ENCODE results near the gene TRABD2B. TPM values are rescaled to one million over a fixed set of nuclear protein-coding genes. Genes with fewer than 3 reads are reported as not detected.

Gene TRABD2B
- total and polyA plus RNA-seq, 2 of the 13 experiments (the other 11 are each of a cell fraction or from before 2014, with no cell fraction given) = 0.04 TPM; not detected in 1

DNA sequence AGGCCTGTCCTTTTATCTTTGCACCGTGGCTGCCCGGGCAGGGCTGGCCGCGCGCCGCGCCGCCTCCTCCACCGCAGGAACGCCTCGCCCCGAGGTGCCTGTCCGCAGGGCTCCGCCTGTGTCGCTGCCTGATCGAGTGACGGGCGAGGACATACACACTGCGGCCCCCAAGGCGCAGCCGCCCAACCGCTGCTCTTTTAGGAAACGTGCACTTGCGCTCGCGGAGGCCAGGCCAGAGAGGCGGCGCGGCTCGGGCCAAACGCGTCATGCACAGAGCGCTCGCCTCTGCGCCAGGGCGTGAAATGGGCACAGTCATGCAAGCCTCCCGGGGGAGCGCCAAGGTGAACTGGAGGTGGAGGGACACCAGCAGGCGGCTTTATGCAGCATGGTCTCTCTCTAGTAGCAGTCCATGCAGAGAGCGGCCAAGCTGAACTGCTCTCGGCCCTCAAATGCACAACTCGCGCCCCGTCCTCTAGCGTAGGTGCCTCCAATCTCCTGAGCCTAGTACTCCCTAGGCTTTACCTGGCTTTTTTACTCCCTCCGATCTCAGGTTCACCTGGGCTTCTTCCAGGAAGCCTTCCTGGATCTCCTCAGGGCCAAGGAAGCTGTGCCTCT lies 12.9 kb downstream of the TRABD2B start:
- no peaks in the 10 kb centered on the region for H3K79me2 ChIP-seq (ENCODE audit: insufficient read depth, low read length)
- BruUV-seq (replicated peaks) = no TSS peak
- no peak overlapping the region for H2AFZ ChIP-seq (ENCODE audit: low read length)
- no peak overlapping the region for H3K4me2 ChIP-seq (ENCODE audit: low read depth, low read length)
- H3K27me3 ChIP-seq (ENCODE audit: control insufficient read depth in 1 of 2, insufficient read depth in 2 of 2, low read length in 2 of 2) = peaks cover 0 to 15% of the 10 kb centered on the region in 2 experiments; a peak in 2 of 5 replicates
- no peaks in the 10 kb centered on the region for H4K20me1 ChIP-seq (ENCODE audit: insufficient read depth, low read length)
- no peak overlapping the region for H3K9ac ChIP-seq (ENCODE audit: insufficient read depth, low read depth, low read length)
- ATAC-seq = no peak
- H3K9me3 ChIP-seq (ENCODE audit: low read length) = no peaks in the 10 kb centered on the region
- FAIRE-seq = no peak
- H3K4me1 ChIP-seq (ENCODE audit: insufficient read depth, low read length) = no peaks in the 10 kb centered on the region
- WGBS (ENCODE audit: low lambda C conversion rate) = 72% methylated on average over 29 of the region's 46 CpGs
- POLR2A ChIA-PET = no interaction called here
- in situ Hi-C loops (cut with HindIII; ENCODE audit: extremely low pct_ligation_motif_present, low pct_unique_long_range_greater_than_20kb) = no loop called here
- no peak for DNase-seq (ENCODE audit: low spot score)
- no peak overlapping the region for H3K4me3 ChIP-seq (replicated peaks in 1 of 3; ENCODE audit: insufficient read depth in 1 of 3, low read depth in 2 of 3, low read length in 3 of 3)
- no peaks in the 10 kb centered on the region for H3K36me3 ChIP-seq (replicated peaks in 1 of 2; ENCODE audit: control insufficient read depth in 1 of 2, insufficient read depth in 2 of 2, low read length in 2 of 2)
- intact Hi-C loops (cut with micrococcal nuclease; ENCODE audit: unreplicated experiment) = loop anchor here (5.0 kb wide), 1 partner anchor 457 kb away; no protein-coding TSS in a partner anchor
- TF ChIP-seq CBX5 (CRISPR knock-in tag; IDR thresholded peaks at IDR 0.05; ENCODE audit: borderline replicate concordance) (no peak), SMAD9 (CRISPR knock-in tag; IDR thresholded peaks at IDR 0.05) (no peak), RORA (CRISPR knock-in tag; IDR thresholded peaks at IDR 0.05) (no peak), ZNF550 (CRISPR knock-in tag; IDR thresholded peaks at IDR 0.05; ENCODE audit: borderline replicate concordance) (no peak)
- H3K27ac ChIP-seq (ENCODE audit: extremely low read length, insufficient read depth, low read length) = no peak overlapping the region
- CTCF ChIA-PET (ENCODE audit: low intra/inter-chr PET ratio, low total read pairs) = no interaction called here

DNA sequence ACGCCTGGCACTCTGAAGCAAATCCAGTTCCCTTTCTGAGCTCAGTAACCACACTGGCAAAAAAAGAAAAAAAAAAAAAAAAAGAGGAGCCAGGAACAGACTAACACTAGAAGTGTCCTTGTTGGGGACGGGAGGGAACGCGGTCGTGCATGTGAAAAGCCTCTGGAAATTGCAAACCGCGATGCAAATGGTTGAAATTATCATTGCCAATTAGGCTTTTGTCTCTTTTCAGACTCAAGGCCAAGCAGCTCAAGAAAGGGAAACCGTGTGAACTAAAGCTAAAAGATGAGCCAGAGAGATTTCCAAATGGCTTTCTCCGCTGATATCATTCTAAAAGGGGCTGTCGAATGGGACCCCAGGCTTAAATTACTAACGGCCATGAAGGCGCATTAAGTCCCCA lies 13.5 kb downstream of the TRABD2B start:
- intact Hi-C loops (cut with micrococcal nuclease; ENCODE audit: unreplicated experiment) (loop anchor here (5.0 kb wide), 1 partner anchor 456 kb away; no protein-coding TSS in a partner anchor), in situ Hi-C loops (cut with HindIII; ENCODE audit: extremely low pct_ligation_motif_present, low pct_unique_long_range_greater_than_20kb) (no loop called here)
- Histone ChIP-seq H3K79me2 (ENCODE audit: insufficient read depth, low read length) (no peaks in the 10 kb centered on the region), H3K4me1 (ENCODE audit: insufficient read depth, low read length) (no peaks in the 10 kb centered on the region), H2AFZ (ENCODE audit: low read length) (no peak overlapping the region), H3K9me3 (ENCODE audit: low read length) (no peaks in the 10 kb centered on the region), H3K4me3 (replicated peaks in 1 of 3; ENCODE audit: insufficient read depth in 1 of 3, low read depth in 2 of 3, low read length in 3 of 3) (no peak overlapping the region), H3K27ac (ENCODE audit: extremely low read length, insufficient read depth, low read length) (no peak overlapping the region), H3K36me3 (replicated peaks in 1 of 2; ENCODE audit: control insufficient read depth in 1 of 2, insufficient read depth in 2 of 2, low read length in 2 of 2) (no peaks in the 10 kb centered on the region), H3K4me2 (ENCODE audit: low read depth, low read length) (no peak overlapping the region), H3K9ac (ENCODE audit: insufficient read depth, low read depth, low read length) (no peak overlapping the region), H3K27me3 (ENCODE audit: control insufficient read depth in 1 of 2, insufficient read depth in 2 of 2, low read length in 2 of 2) (peaks cover 0 to 14% of the 10 kb centered on the region in 2 experiments; a peak in 2 of 5 replicates), H4K20me1 (ENCODE audit: insufficient read depth, low read length) (no peaks in the 10 kb centered on the region)
- BruUV-seq (replicated peaks) = no TSS peak
- TF ChIP-seq, protein P1, sequence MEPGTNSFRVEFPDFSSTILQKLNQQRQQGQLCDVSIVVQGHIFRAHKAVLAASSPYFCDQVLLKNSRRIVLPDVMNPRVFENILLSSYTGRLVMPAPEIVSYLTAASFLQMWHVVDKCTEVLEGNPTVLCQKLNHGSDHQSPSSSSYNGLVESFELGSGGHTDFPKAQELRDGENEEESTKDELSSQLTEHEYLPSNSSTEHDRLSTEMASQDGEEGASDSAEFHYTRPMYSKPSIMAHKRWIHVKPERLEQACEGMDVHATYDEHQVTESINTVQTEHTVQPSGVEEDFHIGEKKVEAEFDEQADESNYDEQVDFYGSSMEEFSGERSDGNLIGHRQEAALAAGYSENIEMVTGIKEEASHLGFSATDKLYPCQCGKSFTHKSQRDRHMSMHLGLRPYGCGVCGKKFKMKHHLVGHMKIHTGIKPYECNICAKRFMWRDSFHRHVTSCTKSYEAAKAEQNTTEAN (CRISPR knock-in tag; conservative IDR thresholded peaks at IDR 0.05) = no peak
- TF ChIP-seq ZNF24 (IDR thresholded peaks at IDR 0.05) (no peak), TRIM24 (CRISPR knock-in tag; IDR thresholded peaks at IDR 0.05) (no peak), NR2F2 (IDR thresholded peaks at IDR 0.05; ENCODE audit: borderline replicate concordance, low read depth) (no peak), GFI1 (CRISPR knock-in tag; IDR thresholded peaks at IDR 0.05; ENCODE audit: borderline replicate concordance) (no peak), FOXA1 (IDR thresholded peaks at IDR 0.05) (no peak), FOXA1 (CRISPR knock-in tag; IDR thresholded peaks at IDR 0.05) (no peak), ZNF264 (CRISPR knock-in tag; IDR thresholded peaks at IDR 0.05) (no peak), ZMAT3 (CRISPR knock-in tag; conservative IDR thresholded peaks at IDR 0.05) (no peak), FOXJ3 (CRISPR knock-in tag; IDR thresholded peaks at IDR 0.05; ENCODE audit: borderline replicate concordance) (no peak), ZNF329 (CRISPR knock-in tag; IDR thresholded peaks at IDR 0.05; ENCODE audit: low read depth) (no peak), ZNF782 (CRISPR knock-in tag; IDR thresholded peaks at IDR 0.05; ENCODE audit: borderline replicate concordance) (no peak), JDP2 (CRISPR knock-in tag; IDR thresholded peaks at IDR 0.05; ENCODE audit: borderline replicate concordance) (no peak), SIN3B (IDR thresholded peaks at IDR 0.05; ENCODE audit: low read length) (no peak), ZNF232 (CRISPR knock-in tag; IDR thresholded peaks at IDR 0.05; ENCODE audit: borderline replicate concordance) (no peak)
- CTCF ChIA-PET (ENCODE audit: low intra/inter-chr PET ratio, low total read pairs) = no interaction called here
- ATAC-seq = no peak
- 59% methylated on average over 12 of the region's 12 CpGs for WGBS (ENCODE audit: low lambda C conversion rate)
- DNase-seq (ENCODE audit: low spot score) = no peak
- POLR2A ChIA-PET = no interaction called here
- no peak for FAIRE-seq
